AG09319 (cell line): Measurements from ENCODE around the gene MYLK.
"Not testable (repeated sequence)": the region's sequence is repeated elsewhere in the genome, so short reads cannot be mapped to it uniquely, and the experiment has no call there.

Experiments used
- DNase-seq: peaks from one replicate; pipeline ENCODE4 v3.0.0-alpha.2; 2010; ENCODE audit warnings: low read depth; ENCODE audit errors: extremely low read depth
- CTCF ChIP-seq: IDR thresholded peaks from 2 replicates; pipeline ENCODE4 v1.5.1; 2011; ENCODE audit warnings: low read depth, mild to moderate bottlenecking, inconsistent platforms, low read length, moderate library complexity

Gene MYLK

GRCh38 chr3:123610331-123610730 lies 273.8 kb downstream of the MYLK start:
- DNase-seq = no peak
- no peak for TF ChIP-seq CTCF

- no peak for DNase-seq
- no peak for TF ChIP-seq CTCF
These were observed 275.1 kb downstream of the MYLK start for GRCh38 chr3:123609063-123609462.

- DNase-seq = no peak
- no peak for TF ChIP-seq CTCF
These were observed 275.7 kb downstream of the MYLK start for GRCh38 chr3:123608263-123608937.

- TF ChIP-seq CTCF = no peak
- DNase-seq = no peak
These were observed 277.6 kb downstream of the MYLK start for GRCh38 chr3:123606527-123606926.

GRCh38 chr3:123605789-123606234 lies 278.3 kb downstream of the MYLK start:
- no peak for TF ChIP-seq CTCF
- DNase-seq = no peak

GRCh38 chr3:123603153-123603552 lies 281.0 kb downstream of the MYLK start:
- not testable (repeated sequence) for DNase-seq

- DNase-seq = peak; percentile 42
These were observed 281.8 kb downstream of the MYLK start for GRCh38 chr3:123602325-123602724.

GRCh38 chr3:123600863-123601262 lies 283.3 kb downstream of the MYLK start:
- DNase-seq = not testable (repeated sequence)

More at GRCh38 chr3:123602325-123602724, 281.8 kb downstream of the MYLK start:
- TF ChIP-seq CTCF = no peak
